Muscle layer of colon (tissue), 2 donors: ENCODE results near the gene HAND1.
A peak's percentile ranks its signal among the peaks of the same experiment; 100 is the strongest.

Experiments used
- H3K27ac ChIP-seq: one replicate; pipeline ENCODE4 v1.7.0; 2013; ENCODE audit warnings: low read depth, mild to moderate bottlenecking, low read length, moderate library complexity
- H3K27me3 ChIP-seq, 2 donors: one replicate each; pipeline ENCODE4 v1.7.0; 2013; ENCODE audit warnings: low read length in 2 of 2, mild to moderate bottlenecking in 2 of 2; ENCODE audit not compliant: insufficient read depth in 2 of 2, control insufficient read depth in 1 of 2
- H3K36me3 ChIP-seq: one replicate; pipeline ENCODE4 v1.7.0; 2013; ENCODE audit warnings: mild to moderate bottlenecking, low read length; ENCODE audit not compliant: insufficient read depth
- H3K4me1 ChIP-seq: one replicate; pipeline ENCODE4 v1.7.0; 2013; ENCODE audit warnings: mild to moderate bottlenecking, low read length; ENCODE audit not compliant: insufficient read depth
- H3K4me3 ChIP-seq, 2 donors: one replicate each; pipeline ENCODE4 v1.7.0; 2013; ENCODE audit warnings: low read length in 2 of 2, low read depth in 1 of 2, mild to moderate bottlenecking in 1 of 2, moderate library complexity in 1 of 2
- H3K9ac ChIP-seq: one replicate; pipeline ENCODE4 v1.7.0; 2013; ENCODE audit warnings: low read length
- H3K9me3 ChIP-seq: one replicate; pipeline ENCODE4 v1.7.0; 2013; ENCODE audit warnings: mild to moderate bottlenecking, low read length
- donor health status: abdominal sarcoma.
- donor health status: Adenocarcinoma of cecum.

The HAND1 gene

DNA sequence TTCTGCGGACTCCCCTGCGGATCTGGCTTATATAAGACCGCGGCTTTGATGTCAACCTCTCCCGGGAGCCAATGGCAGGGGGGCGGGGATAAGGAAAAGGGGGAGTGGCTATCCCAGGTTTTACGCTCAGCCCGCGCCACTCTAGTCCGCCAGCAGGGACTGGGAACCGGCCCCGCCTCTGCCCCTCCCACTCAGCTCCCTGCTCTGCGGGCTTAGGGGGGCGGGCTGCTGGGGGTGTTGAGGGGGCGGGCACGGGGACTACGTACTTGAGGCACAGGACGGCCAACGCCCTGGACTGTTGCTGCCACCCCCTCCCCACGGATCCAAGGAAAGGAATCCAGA is at the start of gene HAND1:
Gene HAND1 (minus strand): TSS at position 4 of the 342 bp plus-strand sequence. CDS start 219 bp downstream, outside the sequence.
- Histone ChIP-seq H3K9ac (peak within 1 kb of the TSS; percentile 97), H3K4me3 (peak within 1 kb of the TSS; percentile 69 to 85), H3K4me1 (peaks cover 25% of the 10 kb centered on the region), H3K27ac (peak within 1 kb of the TSS; percentile 88), H3K9me3 (no peaks in the 10 kb centered on the region), H3K27me3 (peaks cover 23 to 72% of the 10 kb centered on the region in 2 donors), H3K36me3 (no peaks in the 10 kb centered on the region)

DNA sequence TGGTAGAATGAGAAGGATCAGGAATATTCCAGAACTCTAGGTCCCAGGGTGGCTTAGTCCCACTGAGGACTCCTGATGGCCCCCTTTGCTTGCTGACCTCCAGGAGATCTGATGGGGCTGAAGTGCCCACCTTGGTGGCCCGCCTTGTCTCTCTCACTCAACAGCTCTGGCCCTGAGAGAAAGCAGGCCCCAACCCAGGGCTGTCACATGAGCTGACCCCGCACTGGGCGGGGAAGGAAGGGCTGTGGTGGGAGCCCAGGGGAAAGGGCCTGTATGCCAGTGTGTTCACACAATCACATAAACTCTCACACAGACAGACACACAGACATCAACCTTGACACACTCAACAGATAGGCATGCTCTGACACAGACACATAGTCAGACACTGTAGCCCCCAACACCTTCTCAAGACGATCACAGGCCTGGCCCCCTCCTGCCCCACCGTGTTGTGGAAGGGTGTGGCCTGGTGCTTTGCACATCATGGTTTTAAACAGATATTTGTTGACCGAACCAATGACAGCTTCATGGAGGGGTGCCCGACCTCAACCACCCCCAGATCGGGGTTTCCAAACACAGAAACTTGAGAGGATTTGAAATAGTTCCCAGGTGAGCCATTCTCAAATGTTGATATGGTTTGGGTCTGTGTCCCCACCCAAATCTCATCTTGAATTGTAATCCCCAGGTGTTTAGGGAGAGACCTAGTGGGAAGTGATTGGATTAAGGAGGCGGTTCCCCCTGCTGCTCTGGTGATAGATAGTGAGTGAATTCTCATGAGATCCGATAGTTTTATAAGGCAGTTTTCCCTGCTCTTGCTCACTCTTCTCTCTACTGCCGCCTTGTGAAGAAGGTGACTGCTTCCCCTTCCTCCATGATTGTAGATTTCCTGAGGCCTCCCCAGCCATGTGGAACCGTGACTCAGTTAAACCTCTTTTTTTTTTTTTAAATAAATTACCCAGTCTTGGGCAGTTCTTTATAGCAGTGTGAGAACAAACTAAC is 48.5 kb upstream of the HAND1 start:
- H3K27ac ChIP-seq: no peak overlapping the region
- no peaks in the 10 kb centered on the region for H3K9me3 ChIP-seq
- H3K9ac ChIP-seq: no peak overlapping the region
- H3K4me1 ChIP-seq: peaks cover 12% of the 10 kb centered on the region
- no peaks in the 10 kb centered on the region for H3K27me3 ChIP-seq
- no peak overlapping the region for H3K4me3 ChIP-seq
- H3K36me3 ChIP-seq: no peaks in the 10 kb centered on the region

DNA sequence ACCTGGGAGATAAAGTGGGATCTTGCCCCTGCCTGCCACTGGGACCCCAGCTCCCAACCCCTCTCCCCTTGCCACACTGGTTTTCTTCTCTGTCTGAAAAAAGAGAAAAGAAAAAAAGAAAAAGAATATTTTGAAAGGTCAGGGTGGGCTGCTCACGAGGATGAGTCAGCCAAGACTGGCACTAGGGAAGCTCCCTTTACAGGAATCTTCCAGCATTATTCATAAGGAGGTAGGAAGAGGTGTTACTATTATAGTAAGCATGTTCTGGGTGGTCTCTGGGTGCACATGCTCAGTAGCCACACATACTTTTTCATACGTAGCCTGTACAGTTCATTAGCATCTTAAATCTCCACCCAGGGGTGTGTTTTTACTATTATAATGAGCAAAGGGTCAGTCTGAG is 46.8 kb upstream of the HAND1 start:
- Histone ChIP-seq H3K4me3 (no peak overlapping the region), H3K27ac (no peak overlapping the region), H3K36me3 (no peaks in the 10 kb centered on the region), H3K9ac (no peak overlapping the region), H3K4me1 (peaks cover 20% of the 10 kb centered on the region), H3K9me3 (no peaks in the 10 kb centered on the region), H3K27me3 (no peaks in the 10 kb centered on the region)

DNA sequence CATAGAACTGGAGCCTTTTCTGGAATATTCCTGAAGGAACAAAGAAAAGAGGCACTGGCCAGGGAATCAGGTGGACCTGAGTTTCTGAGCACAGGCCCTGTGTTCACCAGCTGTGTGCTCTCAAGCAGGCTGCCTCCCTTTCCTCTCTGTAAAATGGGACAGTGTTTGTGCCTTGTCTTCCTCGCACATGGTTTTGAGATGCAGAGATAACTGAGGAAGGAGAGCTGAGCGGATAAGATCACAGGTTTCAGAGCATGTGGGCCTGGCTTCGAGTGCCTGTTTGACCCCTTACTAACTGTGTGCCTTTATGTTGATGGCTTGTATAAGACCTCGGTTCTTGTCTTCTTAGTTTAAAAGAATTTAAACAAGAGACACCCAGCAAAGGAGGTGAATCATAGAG is 46.2 kb upstream of the HAND1 start:
- H3K36me3 ChIP-seq: no peaks in the 10 kb centered on the region
- no peak overlapping the region for H3K4me3 ChIP-seq
- H3K9me3 ChIP-seq: no peaks in the 10 kb centered on the region
- H3K4me1 ChIP-seq: peaks cover 23% of the 10 kb centered on the region
- no peaks in the 10 kb centered on the region for H3K27me3 ChIP-seq
- no peak overlapping the region for H3K9ac ChIP-seq
- peak overlapping the region; percentile 54 for H3K27ac ChIP-seq

DNA sequence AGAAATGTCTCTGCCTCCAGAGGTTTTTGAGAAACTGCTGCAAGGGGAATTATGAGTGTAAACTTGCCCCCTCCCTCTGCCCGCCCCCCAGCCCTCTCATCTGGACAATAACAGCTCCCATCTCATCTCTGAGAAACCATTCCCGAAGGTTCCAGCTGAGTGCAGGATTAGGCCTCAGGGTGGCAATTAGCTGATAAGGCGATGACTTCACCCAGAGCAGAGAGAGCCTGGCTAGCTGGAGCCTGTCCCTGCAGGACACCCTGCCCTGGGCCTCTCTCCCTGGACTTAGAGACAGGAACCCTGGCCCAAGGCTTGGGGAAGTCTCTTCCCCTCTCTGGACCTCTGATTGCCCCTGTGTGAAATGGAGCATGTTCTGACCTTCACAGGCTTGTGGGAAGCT is 45.7 kb upstream of the HAND1 start:
- H3K4me1 ChIP-seq: peaks cover 23% of the 10 kb centered on the region
- no peaks in the 10 kb centered on the region for H3K27me3 ChIP-seq
- no peak overlapping the region for H3K4me3 ChIP-seq
- no peaks in the 10 kb centered on the region for H3K36me3 ChIP-seq
- H3K9ac ChIP-seq: no peak overlapping the region
- no peaks in the 10 kb centered on the region for H3K9me3 ChIP-seq
- H3K27ac ChIP-seq: peak overlapping the region; percentile 54

DNA sequence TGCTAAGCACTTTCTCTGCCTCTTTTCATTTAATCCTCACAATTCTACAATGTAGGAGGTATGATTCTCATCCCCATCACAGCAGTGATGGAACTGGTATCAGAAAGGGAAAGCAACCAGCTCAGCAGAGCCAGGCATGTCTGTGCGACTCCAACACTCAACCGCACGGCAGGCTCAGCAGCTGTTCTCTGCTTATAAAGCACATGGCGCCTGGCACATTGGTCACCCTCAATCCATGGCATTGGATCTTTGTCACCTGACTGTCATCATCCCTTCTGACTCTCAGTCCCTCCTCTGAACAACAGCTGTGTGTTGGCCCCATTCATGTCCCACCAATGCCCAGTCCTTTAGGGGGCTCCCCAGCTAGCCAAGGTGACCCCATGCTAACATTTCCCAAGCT is 45.1 kb upstream of the HAND1 start:
- Histone ChIP-seq H3K27me3 (no peaks in the 10 kb centered on the region), H3K9ac (no peak overlapping the region), H3K36me3 (no peaks in the 10 kb centered on the region), H3K9me3 (no peaks in the 10 kb centered on the region), H3K4me3 (no peak overlapping the region), H3K4me1 (peaks cover 28% of the 10 kb centered on the region), H3K27ac (no peak overlapping the region)

DNA sequence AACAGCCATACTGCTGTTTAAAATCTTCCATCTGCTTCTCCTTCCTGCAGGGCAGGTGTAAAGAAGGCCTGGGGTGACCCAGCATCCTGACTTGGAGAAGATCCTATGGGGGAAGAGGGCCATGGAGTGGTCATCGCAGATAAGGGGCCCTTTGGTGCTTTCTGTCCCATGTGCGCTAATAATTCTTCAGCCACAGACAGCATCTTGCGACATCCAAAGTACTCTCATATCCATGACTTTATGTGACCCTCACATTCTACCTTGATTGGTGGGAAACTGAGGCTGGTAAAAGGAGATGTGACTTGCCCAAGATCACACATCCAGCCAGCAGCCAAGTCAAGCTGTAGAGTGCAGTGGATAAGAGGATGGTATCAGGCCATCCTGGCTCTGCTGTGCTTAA is 44.3 kb upstream of the HAND1 start:
- no peak overlapping the region for H3K27ac ChIP-seq
- H3K4me1 ChIP-seq: peaks cover 32% of the 10 kb centered on the region
- no peaks in the 10 kb centered on the region for H3K9me3 ChIP-seq
- no peak overlapping the region for H3K9ac ChIP-seq
- H3K36me3 ChIP-seq: no peaks in the 10 kb centered on the region
- H3K4me3 ChIP-seq: no peak overlapping the region
- no peaks in the 10 kb centered on the region for H3K27me3 ChIP-seq

DNA sequence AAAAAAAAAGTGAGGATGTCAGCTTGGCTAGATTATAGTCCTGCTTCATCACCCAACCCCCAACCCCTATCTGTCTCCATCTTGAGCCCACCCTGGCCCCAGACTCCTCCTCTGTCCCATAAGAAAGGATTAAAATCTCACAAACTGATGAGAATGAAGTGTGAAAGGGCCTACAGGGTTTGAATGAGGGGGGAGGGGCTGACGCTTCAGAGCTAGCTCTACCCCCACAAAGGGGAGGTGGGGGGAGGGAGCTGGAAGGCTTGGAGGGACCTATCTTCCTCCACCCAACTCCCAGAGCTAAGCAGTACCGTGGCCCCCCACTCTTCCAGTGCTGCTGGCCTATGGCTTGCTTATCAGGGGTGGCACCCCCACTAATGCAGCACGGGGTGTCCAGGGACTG is 43.7 kb upstream of the HAND1 start:
- H3K9me3 ChIP-seq: no peaks in the 10 kb centered on the region
- H3K36me3 ChIP-seq: no peaks in the 10 kb centered on the region
- H3K27me3 ChIP-seq: no peaks in the 10 kb centered on the region
- H3K4me3 ChIP-seq: no peak overlapping the region
- H3K4me1 ChIP-seq: peaks cover 32% of the 10 kb centered on the region
- H3K27ac ChIP-seq: no peak overlapping the region
- no peak overlapping the region for H3K9ac ChIP-seq

DNA sequence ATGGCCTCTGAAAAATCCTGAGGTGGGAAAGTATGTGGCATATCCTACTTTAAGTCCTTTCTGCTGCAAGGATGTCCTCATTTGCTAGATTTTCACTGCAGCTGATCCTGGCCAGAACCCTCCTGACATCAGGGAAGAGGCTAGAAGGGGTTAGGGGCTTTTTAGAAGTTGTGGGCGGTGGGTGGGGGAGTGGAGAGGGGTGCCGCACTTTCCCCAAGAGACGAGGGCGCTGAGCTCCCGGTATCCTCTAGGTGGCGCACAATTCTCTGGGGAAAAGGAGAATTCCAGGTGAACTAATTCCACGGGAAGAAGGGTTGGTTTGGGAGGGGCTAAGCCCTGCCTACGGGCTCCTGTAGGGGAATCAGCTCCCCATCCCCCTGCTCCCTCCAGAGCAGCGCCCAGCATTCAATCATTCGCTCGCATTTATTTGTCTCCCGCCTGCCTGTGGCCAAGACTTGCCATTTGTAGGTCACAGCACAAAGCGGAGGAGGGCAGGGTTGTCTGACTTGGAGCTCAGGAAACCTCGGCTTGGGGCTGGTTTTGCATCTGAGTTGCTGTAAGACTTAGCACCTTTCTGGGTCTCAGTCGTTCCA is 42.9 kb upstream of the HAND1 start:
- H3K36me3 ChIP-seq: no peaks in the 10 kb centered on the region
- no peak overlapping the region for H3K9ac ChIP-seq
- H3K27ac ChIP-seq: no peak overlapping the region
- H3K9me3 ChIP-seq: no peaks in the 10 kb centered on the region
- peaks cover 32% of the 10 kb centered on the region for H3K4me1 ChIP-seq
- no peaks in the 10 kb centered on the region for H3K27me3 ChIP-seq
- H3K4me3 ChIP-seq: no peak overlapping the region

DNA sequence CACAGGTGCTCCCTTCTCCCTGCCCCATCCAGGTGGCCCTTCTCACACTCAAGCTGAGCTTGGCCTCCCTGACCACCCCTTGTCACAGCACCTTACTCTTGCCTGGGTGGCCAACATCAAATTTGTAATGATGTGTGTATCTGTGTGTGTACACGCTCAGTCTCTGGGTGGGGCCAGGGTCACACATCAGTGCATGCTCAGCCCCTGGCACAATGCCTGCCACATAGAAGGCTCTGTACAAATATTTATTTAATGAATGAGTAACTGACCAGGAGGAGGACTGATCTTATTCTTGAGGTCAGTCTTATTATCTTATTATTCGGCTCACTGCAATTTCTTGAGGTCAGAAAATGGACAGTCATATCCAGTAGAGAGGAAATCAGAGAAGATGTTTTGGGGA is 41.3 kb upstream of the HAND1 start:
- no peaks in the 10 kb centered on the region for H3K27me3 ChIP-seq
- H3K36me3 ChIP-seq: no peaks in the 10 kb centered on the region
- peaks cover 32% of the 10 kb centered on the region for H3K4me1 ChIP-seq
- H3K27ac ChIP-seq: no peak overlapping the region
- H3K9ac ChIP-seq: no peak overlapping the region
- H3K4me3 ChIP-seq: no peak overlapping the region
- H3K9me3 ChIP-seq: no peaks in the 10 kb centered on the region

DNA sequence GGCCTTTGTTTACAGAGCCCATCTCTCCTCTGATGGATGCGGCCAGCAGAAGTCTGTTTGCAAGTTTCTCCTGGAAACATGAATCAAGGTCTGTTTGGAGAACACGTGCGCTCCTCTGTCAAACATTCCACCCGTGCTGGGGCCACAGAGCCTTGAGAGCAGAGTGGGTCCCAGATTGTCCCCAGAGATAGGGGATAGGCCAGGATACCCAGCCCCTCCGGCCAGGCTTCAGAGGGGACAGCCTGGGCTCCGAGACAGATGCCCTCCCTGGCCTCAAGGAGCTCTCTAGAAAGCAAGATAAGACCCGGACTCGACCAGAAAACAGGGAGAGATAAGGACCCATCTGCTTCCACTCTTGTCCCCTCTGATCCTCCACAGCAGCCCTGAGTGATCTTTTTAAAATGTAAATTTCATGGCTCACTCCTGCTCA is 40.4 kb upstream of the HAND1 start:
- Histone ChIP-seq H3K9ac (no peak overlapping the region), H3K27ac (no peak overlapping the region), H3K4me3 (no peak overlapping the region), H3K4me1 (peaks cover 24% of the 10 kb centered on the region), H3K27me3 (no peaks in the 10 kb centered on the region), H3K9me3 (no peaks in the 10 kb centered on the region), H3K36me3 (no peaks in the 10 kb centered on the region)
